H1 (cell line): Measurements from ENCODE around the gene SLC35F3. TPM values are rescaled to one million over a fixed set of nuclear protein-coding genes. Genes with fewer than 3 reads are reported as not detected.

ENCODE experiments used
- CTCF ChIA-PET: fragments of 300-600 bp; sonication (Branson Sonifier 250); formaldehyde crosslinking; loops from one replicate; lab custom pipeline; 2021; ENCODE audit not compliant: partially characterized antibody; lab: Charles Lee
- POLR2A ChIA-PET: fragments of 300-600 bp; sonication (Branson Sonifier 250); formaldehyde crosslinking; loops from one replicate; lab custom pipeline; 2021; ENCODE audit warnings: inconsistent platforms; ENCODE audit not compliant: partially characterized antibody; lab: Charles Lee
- DNase-seq, 2 experiments: peaks; one replicate each; pipeline versions ENCODE4 v3.0.0 to v3.0.0-alpha.2; 2010 to 2022; ENCODE audit warnings: low spot score in 2 of 2, low read depth in 1 of 2, mixed read lengths in 1 of 2
- FAIRE-seq: peaks from 2 replicates; lab custom pipeline; 2011; peaks lifted over from hg19 to GRCh38; lab: Jason Lieb, UNC
- H2AFZ ChIP-seq: 2 replicates; pipeline ENCODE4 v1.8.1; 2012; ENCODE audit warnings: low read length, inconsistent platforms
- H2AK5ac ChIP-seq: 2 replicates; pipeline ENCODE4 v1.6.1; 2013; ENCODE audit warnings: low read depth, low read length
- H2BK120ac ChIP-seq: replicated peaks from 2 replicates; pipeline ENCODE3; 2013; ENCODE audit warnings: low read depth, low read length, inconsistent platforms
- H2BK12ac ChIP-seq: 2 replicates; pipeline ENCODE4 v1.6.1; 2013; ENCODE audit warnings: low read depth, low read length
- H2BK15ac ChIP-seq: 2 replicates; pipeline ENCODE4 v1.6.1; 2013; ENCODE audit warnings: low read length
- H2BK20ac ChIP-seq: 2 replicates; pipeline ENCODE4 v1.6.1; 2013; ENCODE audit warnings: low read length
- H2BK5ac ChIP-seq: 2 replicates; pipeline ENCODE4 v1.6.1; 2013; ENCODE audit warnings: low read depth, low read length
- H3K14ac ChIP-seq: 2 replicates; pipeline ENCODE4 v1.6.1; 2013; ENCODE audit warnings: inconsistent platforms; ENCODE audit not compliant: insufficient read length
- H3K18ac ChIP-seq: 2 replicates; pipeline ENCODE4 v1.6.1; 2013; ENCODE audit warnings: low read length; ENCODE audit errors: extremely low read depth
- H3K23ac ChIP-seq: 2 replicates; pipeline ENCODE4 v1.6.1; 2013; ENCODE audit warnings: inconsistent platforms; ENCODE audit not compliant: insufficient read length
- H3K23me2 ChIP-seq: 2 replicates; pipeline ENCODE4 v1.6.1; 2013; ENCODE audit warnings: low read depth, low read length
- H3K27ac ChIP-seq: 2 replicates; pipeline ENCODE4 v1.6.1; 2011; ENCODE audit warnings: low read depth, low read length, inconsistent platforms
- H3K27me3 ChIP-seq, 4 experiments: replicated peaks in 1 of 4; 1 replicate in 1 of 4; 2 replicates in 3 of 4; pipeline versions ENCODE4 v1.6.1 to v1.8.1; 2011 to 2013; ENCODE audit warnings: low read length in 3 of 4, mild to moderate bottlenecking in 3 of 4, inconsistent platforms in 2 of 4, mixed read lengths in 2 of 4, moderate library complexity in 1 of 4; ENCODE audit not compliant: control insufficient read depth in 3 of 4, insufficient read depth in 3 of 4; ENCODE audit errors: extremely low read depth in 1 of 4
- H3K36me3 ChIP-seq, 4 experiments: 2 replicates each; pipeline versions ENCODE4 v1.6.1 to v1.8.1; 2011 to 2013; ENCODE audit warnings: mild to moderate bottlenecking in 4 of 4, low read length in 3 of 4, moderate library complexity in 2 of 4, control low read depth in 1 of 4, inconsistent platforms in 1 of 4; ENCODE audit not compliant: insufficient read depth in 4 of 4, control insufficient read depth in 2 of 4
- H3K4ac ChIP-seq: replicated peaks from 2 replicates; pipeline ENCODE3; 2013; ENCODE audit warnings: low read length, low read depth, mixed read lengths, inconsistent platforms; ENCODE audit not compliant: insufficient read length
- H3K4me1 ChIP-seq, 4 experiments: replicated peaks in 1 of 4; 1 replicate in 1 of 4; 2 replicates in 3 of 4; pipeline versions ENCODE4 v1.6.1 to v1.8.1; 2011 to 2013; ENCODE audit warnings: low read length in 3 of 4, inconsistent platforms in 2 of 4, mixed read lengths in 1 of 4; ENCODE audit not compliant: insufficient read depth in 4 of 4, control insufficient read depth in 3 of 4
- H3K4me2 ChIP-seq, 2 experiments: 2 replicates each; pipeline versions ENCODE4 v1.6.1 to v1.8.1; 2011 to 2013; ENCODE audit warnings: low read depth in 2 of 2, low read length in 2 of 2, control low read depth in 1 of 2, inconsistent platforms in 1 of 2, mild to moderate bottlenecking in 1 of 2; ENCODE audit not compliant: insufficient read depth in 1 of 2
- H3K4me3 ChIP-seq, 4 experiments: fragments of 200-600, 300-600 bp in 1 of 4; sonication (generic), shearing (Covaris generic), sonication (Bioruptor Twin) in 1 of 4; 2 replicates each; pipeline versions ENCODE4 v1.5.1 to v1.8.1; 2011 to 2016; ENCODE audit warnings: low read length in 4 of 4, low read depth in 3 of 4, control low read depth in 2 of 4, inconsistent platforms in 2 of 4, mild to moderate bottlenecking in 2 of 4, mixed read lengths in 1 of 4, moderate library complexity in 1 of 4; ENCODE audit not compliant: insufficient read depth in 2 of 4; ENCODE audit errors: extremely low read depth in 1 of 4
- H3K56ac ChIP-seq: replicated peaks from 2 replicates; pipeline ENCODE3; 2013; ENCODE audit warnings: low read depth, mild to moderate bottlenecking, mixed read lengths, low read length, inconsistent platforms; ENCODE audit not compliant: insufficient read length
- H3K79me1 ChIP-seq: 2 replicates; pipeline ENCODE4 v1.6.1; 2013; ENCODE audit warnings: low read depth, low read length, control low read depth
- H3K79me2 ChIP-seq, 2 experiments: 2 replicates each; pipeline versions ENCODE4 v1.6.1 to v1.8.1; 2012 to 2013; ENCODE audit warnings: low read length in 2 of 2, mild to moderate bottlenecking in 2 of 2, inconsistent platforms in 1 of 2; ENCODE audit not compliant: insufficient read depth in 2 of 2, control insufficient read depth in 1 of 2
- H3K9ac ChIP-seq, 4 experiments: replicated peaks in 1 of 4; 1 replicate in 1 of 4; 2 replicates in 3 of 4; pipeline versions ENCODE4 v1.6.1 to v1.8.1; 2011 to 2013; ENCODE audit warnings: low read depth in 3 of 4, low read length in 3 of 4, control low read depth in 2 of 4, mild to moderate bottlenecking in 2 of 4, moderate library complexity in 2 of 4, inconsistent platforms in 1 of 4; ENCODE audit errors: extremely low read depth in 1 of 4
- H3K9me3 ChIP-seq, 2 experiments: 2 replicates each; pipeline versions ENCODE4 v1.6.1 to v1.8.1; 2012 to 2013; ENCODE audit warnings: mild to moderate bottlenecking in 2 of 2, moderate library complexity in 2 of 2, control low read depth in 1 of 2, inconsistent platforms in 1 of 2, low read depth in 1 of 2, low read length in 1 of 2, mixed read lengths in 1 of 2; ENCODE audit not compliant: insufficient read depth in 2 of 2
- H4K20me1 ChIP-seq, 2 experiments: replicated peaks in 1 of 2; 2 replicates each; pipeline versions ENCODE3 to v1.8.1; 2011 to 2013; ENCODE audit warnings: inconsistent platforms in 2 of 2, low read length in 2 of 2, mild to moderate bottlenecking in 1 of 2; ENCODE audit not compliant: insufficient read depth in 2 of 2, control insufficient read depth in 1 of 2
- H4K5ac ChIP-seq: 2 replicates; pipeline ENCODE4 v1.6.1; 2013; ENCODE audit warnings: low read length, low read depth, mixed read lengths, inconsistent platforms; ENCODE audit not compliant: insufficient read length
- H4K8ac ChIP-seq: 2 replicates; pipeline ENCODE4 v1.8.0; 2013; ENCODE audit warnings: mild to moderate bottlenecking, moderate library complexity, low read length, inconsistent platforms; ENCODE audit not compliant: insufficient read depth; ENCODE audit errors: extremely low read depth
- H4K91ac ChIP-seq: replicated peaks from 2 replicates; pipeline ENCODE3; 2013; ENCODE audit warnings: low read length, mixed read lengths, inconsistent platforms; ENCODE audit not compliant: insufficient read length
- CHD2 ChIP-seq: IDR thresholded peaks from 2 replicates; pipeline ENCODE4 v1.6.1; 2012; ENCODE audit warnings: low read length, improper control_type of control experiment
- CREB1 ChIP-seq: IDR thresholded peaks from 2 replicates; pipeline ENCODE4 v1.6.1; 2012; ENCODE audit warnings: inconsistent platforms
- KDM4A ChIP-seq: IDR thresholded peaks from one replicate; pipeline ENCODE4 v1.7.1; 2012; ENCODE audit warnings: low read depth, mild to moderate bottlenecking, moderate library complexity, low read length, inconsistent platforms; ENCODE audit not compliant: severe bottlenecking
- KDM5A ChIP-seq: fragments of 200-600 bp; IDR thresholded peaks from 2 replicates; pipeline ENCODE4 v1.7.1; 2012; ENCODE audit warnings: mild to moderate bottlenecking, low read length, inconsistent platforms, mixed read lengths
- RAD21 ChIP-seq, 2 experiments: IDR thresholded peaks in 1 of 2; conservative IDR thresholded peaks in 1 of 2; 2 replicates each; pipeline ENCODE4 v1.6.1; 2011; ENCODE audit warnings: low read depth in 2 of 2, low read length in 2 of 2, improper control_type of control experiment in 1 of 2, inconsistent platforms in 1 of 2, mild to moderate bottlenecking in 1 of 2, moderate library complexity in 1 of 2
- RXRA ChIP-seq: IDR thresholded peaks from 2 replicates; pipeline ENCODE4 v1.6.1; 2011; ENCODE audit warnings: low read depth, mild to moderate bottlenecking, low read length, moderate library complexity; ENCODE audit not compliant: insufficient read depth
- SIX5 ChIP-seq: IDR thresholded peaks from 2 replicates; pipeline ENCODE4 v1.6.1; 2011; ENCODE audit warnings: mild to moderate bottlenecking, low read depth, low read length
- SRF ChIP-seq: IDR thresholded peaks from 2 replicates; pipeline ENCODE4 v1.6.1; 2011; ENCODE audit warnings: mild to moderate bottlenecking, low read depth, low read length, moderate library complexity
- TBP ChIP-seq: IDR thresholded peaks from 2 replicates; pipeline ENCODE4 v1.6.1; 2011; ENCODE audit warnings: low read depth, low read length, improper control_type of control experiment
- WGBS, 2 experiments: shearing (Covaris generic) in 1 of 2; methylation state at CpG; one replicate each; pipeline versions ENCODE4 v1.1.6 to v1.1.7; 2013 to 2015; ENCODE audit warnings: low lambda C conversion rate in 2 of 2, mixed read lengths in 2 of 2, inconsistent platforms in 1 of 2, low coverage in 1 of 2, missing lambda C conversion rate in 1 of 2; ENCODE audit not compliant: insufficient replicate concordance in 2 of 2, insufficient coverage in 1 of 2, insufficient read length in 1 of 2; ENCODE audit errors: extremely low coverage in 1 of 2, missing lambda C conversion rate in 1 of 2; 5-methylcytosine and 5-hydroxymethylcytosine counted together
- polyA plus RNA-seq, 7 experiments: library from polyadenylated mRNA; depleted of rRNA in 3 of 7; stranded (reverse) in 5 of 7; unstranded in 2 of 7; fragments of >200 nt in 5 of 7; fragments of 200-250 nt in 2 of 7; gene quantifications; 1 replicate in 5 of 7; 2 replicates in 1 of 7; 4 replicates in 1 of 7; pipeline versions ENCODE4 v1.2.1 to v1.2.3, GENCODE V29; 2011 to 2013; ENCODE audit warnings: missing spikeins in 2 of 7, mixed read lengths in 2 of 7
- total RNA-seq: library from RNA; stranded (reverse); fragmentation: NEBNext Ultra II Directional; extraction: Animal tissue kit (Norgen Biotek cat#: 25700); gene quantifications from 2 replicates; pipeline ENCODE4 v1.2.1, GENCODE V29; 2021
- TF ChIP-seq, protein P1 (sequence below): IDR thresholded peaks from 2 replicates; pipeline ENCODE4 v1.6.1; 2011; ENCODE audit warnings: low read length, improper control_type of control experiment

The SLC35F3 gene
- total and polyA plus RNA-seq, 2 of the 8 experiments (the other 6 are each of a cell fraction or from before 2014, with no cell fraction given), result 0.78 to 1.2 TPM

DNA sequence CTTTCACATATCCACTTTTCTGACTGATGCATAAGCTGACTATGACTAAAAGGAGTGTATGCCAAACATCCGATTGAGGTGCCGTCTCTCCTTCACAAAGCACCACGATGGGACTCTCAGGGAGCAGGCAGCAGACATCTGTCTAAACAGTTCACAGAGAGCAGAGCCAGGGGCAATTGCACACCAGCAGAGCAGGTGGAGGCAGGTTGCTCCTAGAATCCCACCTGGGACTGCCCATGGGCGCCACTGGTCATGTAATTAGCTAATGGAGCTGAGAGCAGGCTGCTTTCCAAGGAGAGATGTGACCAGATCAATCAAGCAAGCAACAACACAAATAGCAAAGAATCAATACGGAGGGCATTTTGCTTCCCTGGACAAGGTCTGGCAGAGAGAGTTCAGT lies 438.3 kb downstream of the SLC35F3 start:
- H3K9me3 ChIP-seq, result peaks cover 4 to 5% of the 10 kb centered on the region in 2 experiments; a peak in 2 of 4 replicates
- no peak overlapping the region for H3K9ac ChIP-seq
- no peaks in the 10 kb centered on the region for H3K36me3 ChIP-seq
- WGBS, 2 experiments, result 88% methylated on average over 5 of the region's 5 CpGs; no CpG with 5 or more reads in 1 of the 2 experiments
- H3K56ac ChIP-seq, result no peak overlapping the region
- H2BK15ac ChIP-seq, result no peak overlapping the region
- H3K27ac ChIP-seq, result no peak overlapping the region
- H4K91ac ChIP-seq, result no peak overlapping the region
- no peak overlapping the region; the same call in 1 of the 2 replicates for H2AFZ ChIP-seq
- H3K79me1 ChIP-seq, result no peaks in the 10 kb centered on the region
- DNase-seq, result no peak
- no peaks in the 10 kb centered on the region for H3K27me3 ChIP-seq
- POLR2A ChIA-PET, result no interaction called here
- H4K5ac ChIP-seq, result no peak overlapping the region
- H2AK5ac ChIP-seq, result no peak overlapping the region
- H2BK5ac ChIP-seq, result no peak overlapping the region
- CTCF ChIA-PET, result interaction anchor here (1.0 to 1.5 kb wide), 4 partner anchors 14 to 33 kb away, joined by 3 to 5 read pairs (median 4); no protein-coding TSS in a partner anchor
- no peak overlapping the region; a peak in 1 of 8 replicates for H3K4me3 ChIP-seq
- TF ChIP-seq, protein P1, sequence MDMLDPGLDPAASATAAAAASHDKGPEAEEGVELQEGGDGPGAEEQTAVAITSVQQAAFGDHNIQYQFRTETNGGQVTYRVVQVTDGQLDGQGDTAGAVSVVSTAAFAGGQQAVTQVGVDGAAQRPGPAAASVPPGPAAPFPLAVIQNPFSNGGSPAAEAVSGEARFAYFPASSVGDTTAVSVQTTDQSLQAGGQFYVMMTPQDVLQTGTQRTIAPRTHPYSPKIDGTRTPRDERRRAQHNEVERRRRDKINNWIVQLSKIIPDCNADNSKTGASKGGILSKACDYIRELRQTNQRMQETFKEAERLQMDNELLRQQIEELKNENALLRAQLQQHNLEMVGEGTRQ, result no peak
- no peak for TF ChIP-seq SIX5
- no peak for TF ChIP-seq RAD21 (IDR thresholded peaks at IDR 0.05 in 1 of 2, conservative IDR thresholded peaks at IDR 0.05 in 1 of 2; ENCODE audit: low read depth in 2 of 2, low read length in 2 of 2)
- no peak for TF ChIP-seq TBP
- no peak for TF ChIP-seq KDM5A
- no peak for TF ChIP-seq KDM4A
- TF ChIP-seq SRF, result no peak
- no peak for TF ChIP-seq RXRA
- TF ChIP-seq CHD2, result no peak
- no peak for TF ChIP-seq CREB1
- H2BK120ac ChIP-seq, result no peak overlapping the region
- no peak overlapping the region for H2BK20ac ChIP-seq
- no peak overlapping the region for H3K23ac ChIP-seq
- no peaks in the 10 kb centered on the region for H3K79me2 ChIP-seq
- H3K4me2 ChIP-seq, result no peak overlapping the region
- no peak overlapping the region for H3K14ac ChIP-seq
- no peaks in the 10 kb centered on the region for H3K4me1 ChIP-seq
- H3K23me2 ChIP-seq, result no peaks in the 10 kb centered on the region
- H2BK12ac ChIP-seq, result no peak overlapping the region
- no peaks in the 10 kb centered on the region for H4K20me1 ChIP-seq
- FAIRE-seq, result no peak
- H3K4ac ChIP-seq, result no peak overlapping the region
- H4K8ac ChIP-seq, result no peak overlapping the region
- H3K18ac ChIP-seq, result no peak overlapping the region
